Measurements from ENCODE around the gene PGBD1.

- TF ChIP-seq POLR2A (IDR thresholded peaks at IDR 0.05) (no peak), CTCF (IDR thresholded peaks at IDR 0.05) (no peak), POLR2AphosphoS5 (IDR thresholded peaks at IDR 0.05) (no peak)
Observed at GRCh38 chr6:28340310-28341095, 59.1 kb downstream of the PGBD1 start.

Measured in upper lobe of left lung (tissue), 4 donors.